Measurements from ENCODE around the gene ADARB2. TPM values are rescaled to one million over a fixed set of nuclear protein-coding genes. Genes with fewer than 3 reads are reported as not detected.

ADARB2 gene
- total RNA-seq, 1 experiment from 2014 or later: not detected

DNA sequence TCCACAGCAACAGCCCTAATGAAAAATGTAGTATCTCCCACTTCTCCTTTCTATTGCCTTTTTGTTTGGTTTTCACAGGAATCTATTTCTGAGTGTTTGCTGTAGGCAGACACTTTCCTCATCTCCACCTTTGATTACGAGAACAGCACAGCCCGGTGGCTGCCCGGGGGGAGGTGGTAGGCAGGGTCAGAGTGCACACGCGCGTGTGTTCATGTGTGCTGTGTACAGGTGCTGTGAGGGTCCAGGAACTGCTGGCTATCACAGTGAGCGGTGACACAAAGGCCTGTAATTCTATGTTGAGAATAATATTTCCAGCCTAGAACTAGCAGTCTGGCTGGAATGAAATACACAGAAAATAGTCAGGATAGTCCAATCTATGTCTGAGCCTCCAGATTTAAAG lies 212.8 kb downstream of the ADARB2 start:
- H3K36me3 Mint-ChIP-seq (ENCODE audit: insufficient read depth, unreplicated experiment): no peaks in the 10 kb centered on the region
- peaks cover 5% of the 10 kb centered on the region for H3K9me3 Mint-ChIP-seq (ENCODE audit: low read depth, unreplicated experiment)
- H3K27ac Mint-ChIP-seq (ENCODE audit: unreplicated experiment): no peak overlapping the region
- no peak for DNase-seq
- BruUV-seq (replicated peaks): no TSS peak
- CTCF ChIA-PET: no interaction called here
- no peaks in the 10 kb centered on the region for H3K4me1 Mint-ChIP-seq (ENCODE audit: low read depth, unreplicated experiment)
- H3K27me3 Mint-ChIP-seq (ENCODE audit: unreplicated experiment): peaks cover 47% of the 10 kb centered on the region
- intact Hi-C loops (cut with micrococcal nuclease; ENCODE audit: unreplicated experiment): no loop called here
- TF ChIP-seq, protein P1, sequence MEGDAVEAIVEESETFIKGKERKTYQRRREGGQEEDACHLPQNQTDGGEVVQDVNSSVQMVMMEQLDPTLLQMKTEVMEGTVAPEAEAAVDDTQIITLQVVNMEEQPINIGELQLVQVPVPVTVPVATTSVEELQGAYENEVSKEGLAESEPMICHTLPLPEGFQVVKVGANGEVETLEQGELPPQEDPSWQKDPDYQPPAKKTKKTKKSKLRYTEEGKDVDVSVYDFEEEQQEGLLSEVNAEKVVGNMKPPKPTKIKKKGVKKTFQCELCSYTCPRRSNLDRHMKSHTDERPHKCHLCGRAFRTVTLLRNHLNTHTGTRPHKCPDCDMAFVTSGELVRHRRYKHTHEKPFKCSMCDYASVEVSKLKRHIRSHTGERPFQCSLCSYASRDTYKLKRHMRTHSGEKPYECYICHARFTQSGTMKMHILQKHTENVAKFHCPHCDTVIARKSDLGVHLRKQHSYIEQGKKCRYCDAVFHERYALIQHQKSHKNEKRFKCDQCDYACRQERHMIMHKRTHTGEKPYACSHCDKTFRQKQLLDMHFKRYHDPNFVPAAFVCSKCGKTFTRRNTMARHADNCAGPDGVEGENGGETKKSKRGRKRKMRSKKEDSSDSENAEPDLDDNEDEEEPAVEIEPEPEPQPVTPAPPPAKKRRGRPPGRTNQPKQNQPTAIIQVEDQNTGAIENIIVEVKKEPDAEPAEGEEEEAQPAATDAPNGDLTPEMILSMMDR (IDR thresholded peaks at IDR 0.05; ENCODE audit: unreplicated experiment): no peak
- H3K4me3 Mint-ChIP-seq (ENCODE audit: low read depth, unreplicated experiment): no peak overlapping the region

DNA sequence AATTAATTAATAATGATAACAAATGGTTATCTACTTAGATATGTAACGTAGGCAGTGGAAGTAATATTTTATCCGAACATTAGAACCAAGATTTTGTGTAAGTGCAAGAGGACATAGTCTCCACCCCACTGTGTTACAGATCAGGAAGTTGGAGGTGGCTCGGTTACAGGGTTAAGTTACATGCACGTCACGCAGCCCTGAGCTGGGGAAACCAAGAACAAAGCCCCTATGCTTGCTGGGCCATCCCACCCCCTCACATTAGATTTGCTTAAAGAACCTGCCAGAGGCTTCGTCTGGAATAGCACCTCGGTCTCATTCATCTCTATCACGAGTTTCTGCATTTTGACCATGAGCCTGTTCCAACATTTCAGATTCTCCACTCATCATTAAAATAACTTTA lies 214.1 kb downstream of the ADARB2 start:
- no TSS peak for BruUV-seq (replicated peaks)
- CTCF ChIA-PET: no interaction called here
- no peak overlapping the region for H3K4me3 Mint-ChIP-seq (ENCODE audit: low read depth, unreplicated experiment)
- no peaks in the 10 kb centered on the region for H3K36me3 Mint-ChIP-seq (ENCODE audit: insufficient read depth, unreplicated experiment)
- peaks cover 5% of the 10 kb centered on the region for H3K9me3 Mint-ChIP-seq (ENCODE audit: low read depth, unreplicated experiment)
- no peak for DNase-seq
- no peak overlapping the region for H3K27ac Mint-ChIP-seq (ENCODE audit: unreplicated experiment)
- TF ChIP-seq, protein P1 (IDR thresholded peaks at IDR 0.05; ENCODE audit: unreplicated experiment): no peak
- H3K27me3 Mint-ChIP-seq (ENCODE audit: unreplicated experiment): peaks cover 49% of the 10 kb centered on the region
- intact Hi-C loops (cut with micrococcal nuclease; ENCODE audit: unreplicated experiment): no loop called here
- H3K4me1 Mint-ChIP-seq (ENCODE audit: low read depth, unreplicated experiment): no peaks in the 10 kb centered on the region

DNA sequence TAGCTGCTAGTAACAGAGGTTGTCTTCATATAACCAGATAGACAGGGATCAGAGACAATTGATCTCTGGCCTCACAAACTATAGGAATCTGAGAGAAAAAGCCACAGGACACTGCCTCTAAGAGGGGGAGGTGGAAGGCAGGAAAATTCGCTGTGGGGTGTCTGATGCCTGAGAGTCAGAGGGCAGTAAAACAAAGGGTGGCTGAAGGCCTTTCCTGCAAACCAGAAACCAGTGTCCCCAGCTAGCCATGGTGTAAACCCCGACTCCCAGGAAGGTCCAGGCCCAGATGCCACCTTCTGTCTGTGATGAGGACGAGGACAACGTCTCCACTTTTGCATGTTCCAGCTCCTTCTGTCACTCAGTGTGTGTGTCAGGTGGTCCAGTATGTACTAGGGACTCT lies 215.1 kb downstream of the ADARB2 start:
- TF ChIP-seq, protein P1 (IDR thresholded peaks at IDR 0.05; ENCODE audit: unreplicated experiment): no peak
- no peak overlapping the region for H3K27ac Mint-ChIP-seq (ENCODE audit: unreplicated experiment)
- CTCF ChIA-PET: no interaction called here
- no peaks in the 10 kb centered on the region for H3K4me1 Mint-ChIP-seq (ENCODE audit: low read depth, unreplicated experiment)
- no peaks in the 10 kb centered on the region for H3K36me3 Mint-ChIP-seq (ENCODE audit: insufficient read depth, unreplicated experiment)
- H3K9me3 Mint-ChIP-seq (ENCODE audit: low read depth, unreplicated experiment): peaks cover 5% of the 10 kb centered on the region
- H3K27me3 Mint-ChIP-seq (ENCODE audit: unreplicated experiment): peaks cover 49% of the 10 kb centered on the region
- no peak overlapping the region for H3K4me3 Mint-ChIP-seq (ENCODE audit: low read depth, unreplicated experiment)
- no peak for DNase-seq
- intact Hi-C loops (cut with micrococcal nuclease; ENCODE audit: unreplicated experiment): no loop called here
- BruUV-seq (replicated peaks): no TSS peak

DNA sequence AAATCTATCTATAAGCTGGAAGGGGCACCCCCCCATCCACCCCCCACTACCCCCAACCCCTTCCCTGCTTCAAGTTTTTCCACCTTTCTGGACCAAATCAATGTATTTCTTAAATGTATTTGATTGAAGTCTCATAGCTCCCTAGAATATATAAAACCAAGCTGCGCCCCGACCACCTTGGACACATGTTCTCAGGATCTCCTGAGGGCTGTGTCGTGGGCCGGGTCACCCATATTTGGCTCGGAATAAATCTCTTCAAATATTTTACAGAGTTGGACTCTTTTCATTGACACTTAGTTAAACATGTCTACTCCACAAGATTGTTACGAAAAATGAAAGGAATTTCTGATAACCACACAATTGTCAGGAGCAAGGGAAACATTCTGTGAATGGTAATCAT lies 215.6 kb downstream of the ADARB2 start:
- intact Hi-C loops (cut with micrococcal nuclease; ENCODE audit: unreplicated experiment): no loop called here
- DNase-seq: no peak
- TF ChIP-seq, protein P1 (IDR thresholded peaks at IDR 0.05; ENCODE audit: unreplicated experiment): no peak
- Mint-ChIP-seq H3K4me3 (ENCODE audit: low read depth, unreplicated experiment) (no peak overlapping the region), H3K4me1 (ENCODE audit: low read depth, unreplicated experiment) (no peaks in the 10 kb centered on the region), H3K27ac (ENCODE audit: unreplicated experiment) (no peak overlapping the region), H3K36me3 (ENCODE audit: insufficient read depth, unreplicated experiment) (no peaks in the 10 kb centered on the region), H3K27me3 (ENCODE audit: unreplicated experiment) (peaks cover 49% of the 10 kb centered on the region), H3K9me3 (ENCODE audit: low read depth, unreplicated experiment) (peaks cover 5% of the 10 kb centered on the region)
- no TSS peak for BruUV-seq (replicated peaks)
- CTCF ChIA-PET: no interaction called here

All from Calu3 (cell line).